ENCODE results near the gene TNNT1.

TNNT1 gene

GRCh38 chr19:55116232-55116858, 32.7 kb downstream of the TNNT1 start:
- H3K4me1 ChIP-seq (ENCODE audit: control insufficient read depth, insufficient read depth, low read length): peaks cover 18% of the 10 kb centered on the region
- ChIA-PET POLR2A (interaction anchor here (1.1 to 2.7 kb wide), 9 partner anchors 10 to 489 kb away, joined by 3 to 13 read pairs (median 6); partner anchors contain the start of genes FIZ1, UBE2S and ZNF865), CTCF (interaction anchor here (0.6 to 4.6 kb wide), 4 partner anchors 17 to 43 kb away, joined by 3 to 26 read pairs (median 5); no protein-coding TSS in a partner anchor)
- peak overlapping the region; percentile 78; the same call in 1 of the 2 replicates for H3K27ac ChIP-seq (ENCODE audit: extremely low read depth, low read depth, low read length)
- no peaks in the 10 kb centered on the region for H3K9me3 ChIP-seq (ENCODE audit: control insufficient read depth, insufficient read depth, low read depth, low read length)
- H3K36me3 ChIP-seq (ENCODE audit: control insufficient read depth in 2 of 2, insufficient read depth in 1 of 2, low read length in 2 of 2): peaks cover 0 to 15% of the 10 kb centered on the region in 2 experiments; a peak in 1 of 3 replicates
- H3K4me3 ChIP-seq (ENCODE audit: low read depth, low read length): peak overlapping the region; percentile 78
- TF ChIP-seq, protein P1, sequence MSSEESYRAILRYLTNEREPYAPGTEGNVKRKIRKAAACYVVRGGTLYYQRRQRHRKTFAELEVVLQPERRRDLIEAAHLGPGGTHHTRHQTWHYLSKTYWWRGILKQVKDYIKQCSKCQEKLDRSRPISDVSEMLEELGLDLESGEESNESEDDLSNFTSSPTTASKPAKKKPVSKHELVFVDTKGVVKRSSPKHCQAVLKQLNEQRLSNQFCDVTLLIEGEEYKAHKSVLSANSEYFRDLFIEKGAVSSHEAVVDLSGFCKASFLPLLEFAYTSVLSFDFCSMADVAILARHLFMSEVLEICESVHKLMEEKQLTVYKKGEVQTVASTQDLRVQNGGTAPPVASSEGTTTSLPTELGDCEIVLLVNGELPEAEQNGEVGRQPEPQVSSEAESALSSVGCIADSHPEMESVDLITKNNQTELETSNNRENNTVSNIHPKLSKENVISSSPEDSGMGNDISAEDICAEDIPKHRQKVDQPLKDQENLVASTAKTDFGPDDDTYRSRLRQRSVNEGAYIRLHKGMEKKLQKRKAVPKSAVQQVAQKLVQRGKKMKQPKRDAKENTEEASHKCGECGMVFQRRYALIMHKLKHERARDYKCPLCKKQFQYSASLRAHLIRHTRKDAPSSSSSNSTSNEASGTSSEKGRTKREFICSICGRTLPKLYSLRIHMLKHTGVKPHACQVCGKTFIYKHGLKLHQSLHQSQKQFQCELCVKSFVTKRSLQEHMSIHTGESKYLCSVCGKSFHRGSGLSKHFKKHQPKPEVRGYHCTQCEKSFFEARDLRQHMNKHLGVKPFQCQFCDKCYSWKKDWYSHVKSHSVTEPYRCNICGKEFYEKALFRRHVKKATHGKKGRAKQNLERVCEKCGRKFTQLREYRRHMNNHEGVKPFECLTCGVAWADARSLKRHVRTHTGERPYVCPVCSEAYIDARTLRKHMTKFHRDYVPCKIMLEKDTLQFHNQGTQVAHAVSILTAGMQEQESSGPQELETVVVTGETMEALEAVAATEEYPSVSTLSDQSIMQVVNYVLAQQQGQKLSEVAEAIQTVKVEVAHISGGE (tag by site-specific recombination; conservative IDR thresholded peaks at IDR 0.05; ENCODE audit: low read depth): peak; percentile 94
- TF ChIP-seq ZBTB10 (tag by site-specific recombination; IDR thresholded peaks at IDR 0.05) (0 out of 2 replicates have a peak, but pooled peaks have one; percentile 6), ZBTB17 (tag by site-specific recombination; IDR thresholded peaks at IDR 0.05) (peak; percentile 80), SP3 (tag by site-specific recombination; IDR thresholded peaks at IDR 0.05) (peak; percentile 11; the same call in 1 of the 2 replicates), ZNF292 (tag by site-specific recombination; IDR thresholded peaks at IDR 0.05; ENCODE audit: borderline replicate concordance, low read depth) (no peak), ZFP37 (tag by site-specific recombination; IDR thresholded peaks at IDR 0.05) (peak; percentile 37; the same call in 1 of the 2 replicates), GLIS1 (tag by site-specific recombination; IDR thresholded peaks at IDR 0.05) (peak; percentile 28; the same call in 1 of the 2 replicates), SP2 (tag by site-specific recombination; IDR thresholded peaks at IDR 0.05) (peak; percentile 53), ZNF600 (tag by site-specific recombination; IDR thresholded peaks at IDR 0.05) (peak; percentile 97), ZNF223 (tag by site-specific recombination; IDR thresholded peaks at IDR 0.05) (peak; percentile 99), ZNF571 (tag by site-specific recombination; IDR thresholded peaks at IDR 0.05) (no peak), KLF16 (tag by site-specific recombination; IDR thresholded peaks at IDR 0.05) (peak; percentile 60), PRDM1 (tag by site-specific recombination; IDR thresholded peaks at IDR 0.05) (peak; percentile 41; the same call in 1 of the 2 replicates), ZNF19 (tag by site-specific recombination; IDR thresholded peaks at IDR 0.05; ENCODE audit: low read depth) (no peak), OVOL3 (tag by site-specific recombination; IDR thresholded peaks at IDR 0.05) (no peak), ZNF140 (tag by site-specific recombination; IDR thresholded peaks at IDR 0.05) (no peak), ZNF211 (tag by site-specific recombination; IDR thresholded peaks at IDR 0.05; ENCODE audit: low read depth) (no peak), PRDM10 (tag by site-specific recombination; IDR thresholded peaks at IDR 0.05) (0 out of 2 replicates have a peak, but pooled peaks have one; percentile 17), ZNF530 (tag by site-specific recombination; IDR thresholded peaks at IDR 0.05; ENCODE audit: low read depth) (no peak), KLF9 (tag by site-specific recombination; IDR thresholded peaks at IDR 0.05; ENCODE audit: low read depth) (0 out of 2 replicates have a peak, but pooled peaks have one; percentile 6), ZXDB (tag by site-specific recombination; IDR thresholded peaks at IDR 0.05) (0 out of 2 replicates have a peak, but pooled peaks have one; percentile 22), ZNF76 (tag by site-specific recombination; IDR thresholded peaks at IDR 0.05; ENCODE audit: borderline replicate concordance, low read depth) (peak; percentile 31; the same call in 1 of the 2 replicates)
- TF ChIP-seq, protein P2, sequence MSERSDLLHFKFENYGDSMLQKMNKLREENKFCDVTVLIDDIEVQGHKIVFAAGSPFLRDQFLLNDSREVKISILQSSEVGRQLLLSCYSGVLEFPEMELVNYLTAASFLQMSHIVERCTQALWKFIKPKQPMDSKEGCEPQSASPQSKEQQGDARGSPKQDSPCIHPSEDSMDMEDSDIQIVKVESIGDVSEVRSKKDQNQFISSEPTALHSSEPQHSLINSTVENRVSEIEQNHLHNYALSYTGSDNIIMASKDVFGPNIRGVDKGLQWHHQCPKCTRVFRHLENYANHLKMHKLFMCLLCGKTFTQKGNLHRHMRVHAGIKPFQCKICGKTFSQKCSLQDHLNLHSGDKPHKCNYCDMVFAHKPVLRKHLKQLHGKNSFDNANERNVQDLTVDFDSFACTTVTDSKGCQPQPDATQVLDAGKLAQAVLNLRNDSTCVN (tag by site-specific recombination; optimal IDR thresholded peaks at IDR 0.05): peak; percentile 25
- TF ChIP-seq, protein P3, sequence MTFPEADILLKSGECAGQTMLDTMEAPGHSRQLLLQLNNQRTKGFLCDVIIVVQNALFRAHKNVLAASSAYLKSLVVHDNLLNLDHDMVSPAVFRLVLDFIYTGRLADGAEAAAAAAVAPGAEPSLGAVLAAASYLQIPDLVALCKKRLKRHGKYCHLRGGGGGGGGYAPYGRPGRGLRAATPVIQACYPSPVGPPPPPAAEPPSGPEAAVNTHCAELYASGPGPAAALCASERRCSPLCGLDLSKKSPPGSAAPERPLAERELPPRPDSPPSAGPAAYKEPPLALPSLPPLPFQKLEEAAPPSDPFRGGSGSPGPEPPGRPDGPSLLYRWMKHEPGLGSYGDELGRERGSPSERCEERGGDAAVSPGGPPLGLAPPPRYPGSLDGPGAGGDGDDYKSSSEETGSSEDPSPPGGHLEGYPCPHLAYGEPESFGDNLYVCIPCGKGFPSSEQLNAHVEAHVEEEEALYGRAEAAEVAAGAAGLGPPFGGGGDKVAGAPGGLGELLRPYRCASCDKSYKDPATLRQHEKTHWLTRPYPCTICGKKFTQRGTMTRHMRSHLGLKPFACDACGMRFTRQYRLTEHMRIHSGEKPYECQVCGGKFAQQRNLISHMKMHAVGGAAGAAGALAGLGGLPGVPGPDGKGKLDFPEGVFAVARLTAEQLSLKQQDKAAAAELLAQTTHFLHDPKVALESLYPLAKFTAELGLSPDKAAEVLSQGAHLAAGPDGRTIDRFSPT (tag by site-specific recombination; IDR thresholded peaks at IDR 0.05): peak; percentile 90
